HCT116 (cell line): ENCODE data around the gene DYNLRB1. TPM values are rescaled to one million over a fixed set of nuclear protein-coding genes. Genes with fewer than 3 reads are reported as not detected.

Source experiments
- ATAC-seq: fragments of 200-7000 bp; cut with Tn5 transposase; 2 replicates; pipeline ENCODE4 v1.9.1; 2020; ENCODE audit warnings: mild to moderate bottlenecking, moderate library complexity
- BruUV-seq: library from RNA; stranded (reverse); fragments of 400-500 nt; replicated peaks from 2 replicates; lab custom pipeline; 2021; lab: Mats Ljungman, UMichigan
- CTCF ChIA-PET: fragments of 300-600 bp; sonication (Branson Sonifier 250); formaldehyde crosslinking; loops from one replicate; lab custom pipeline; 2021; ENCODE audit warnings: antibody characterized with exemption; lab: Charles Lee
- POLR2A ChIA-PET: fragments of 300-600, 350-600 bp; sonication (Branson Sonifier 250); formaldehyde crosslinking; loops from one replicate; lab custom pipeline; 2021; ENCODE audit warnings: antibody characterized with exemption; lab: Charles Lee
- RAD21 ChIA-PET, 2 experiments: fragments of 300-600 bp; sonication (Branson Sonifier 250); formaldehyde crosslinking; loops; one replicate each; lab custom pipeline; 2023; ENCODE audit warnings: low total read pairs in 2 of 2; ENCODE audit not compliant: uncharacterized antibody in 2 of 2, unreplicated experiment in 2 of 2, low non-redundant PET in 1 of 2; lab: Charles Lee
- DNase-seq: peaks from one replicate; pipeline ENCODE4 v3.0.0-alpha.2; 2010; ENCODE audit warnings: low read depth, low spot score
- H2AFZ ChIP-seq: fragments of 200-600 bp; shearing (Covaris generic), sonication (generic); 2 replicates; pipeline ENCODE4 v1.6.1; 2017; ENCODE audit warnings: low read depth, mixed run types, mixed read lengths, antibody characterized with exemption, low read length; ENCODE audit not compliant: poor library complexity, severe bottlenecking
- H3K27ac ChIP-seq: 2 replicates; pipeline ENCODE4 v1.5.1; 2012; ENCODE audit warnings: low read depth, low read length
- H3K27me3 ChIP-seq: fragments of 200-600 bp; sonication (generic); 2 replicates; pipeline ENCODE4 v1.6.1; 2016; ENCODE audit warnings: mixed run types, low read length, mixed read lengths; ENCODE audit not compliant: insufficient read depth
- H3K36me3 ChIP-seq, 2 experiments: fragments of 200-500 bp in 1 of 2; fragments of 200-600 bp in 1 of 2; sonication (Bioruptor generic) in 1 of 2; sonication (generic) in 1 of 2; 2 replicates each; pipeline versions ENCODE4 v1.5.1 to v1.6.1; 2014 to 2016; ENCODE audit warnings: low read length in 2 of 2, inconsistent platforms in 1 of 2, mixed read lengths in 1 of 2, mixed run types in 1 of 2; ENCODE audit not compliant: insufficient read depth in 2 of 2, control insufficient read depth in 1 of 2
- H3K4me1 ChIP-seq, 2 experiments: fragments of 200-600 bp in 1 of 2; sonication (generic) in 1 of 2; 2 replicates each; pipeline versions ENCODE4 v1.5.1 to v1.6.1; 2012 to 2017; ENCODE audit warnings: low read length in 2 of 2, inconsistent platforms in 1 of 2, mild to moderate bottlenecking in 1 of 2, mixed read lengths in 1 of 2, mixed run types in 1 of 2, moderate library complexity in 1 of 2; ENCODE audit not compliant: insufficient read depth in 2 of 2, control insufficient read depth in 1 of 2
- H3K4me2 ChIP-seq: fragments of 200-600 bp; sonication (generic); 2 replicates; pipeline ENCODE4 v1.6.1; 2017; ENCODE audit warnings: mixed run types, low read length, mixed read lengths
- H3K4me3 ChIP-seq, 2 experiments: fragments of 200-600 bp in 1 of 2; sonication (generic) in 1 of 2; replicated peaks in 1 of 2; 2 replicates each; pipeline ENCODE4 v1.5.1; 2011 to 2016; ENCODE audit warnings: low read length in 2 of 2, control low read depth in 1 of 2, low read depth in 1 of 2, mild to moderate bottlenecking in 1 of 2, mixed read lengths in 1 of 2, mixed run types in 1 of 2
- H3K79me2 ChIP-seq: fragments of 200-600 bp; sonication (generic); 2 replicates; pipeline ENCODE4 v1.6.1; 2017; ENCODE audit warnings: mild to moderate bottlenecking, mixed run types, low read length, moderate library complexity, mixed read lengths; ENCODE audit not compliant: insufficient read depth
- H3K9ac ChIP-seq: fragments of 200-600 bp; sonication (generic); 2 replicates; pipeline ENCODE4 v1.6.1; 2016; ENCODE audit warnings: low read length, mixed read lengths
- H3K9me2 ChIP-seq: fragments of 200-600 bp; sonication (generic), shearing (Covaris generic); 2 replicates; pipeline ENCODE4 v1.6.1; 2017; ENCODE audit warnings: mixed run types, mild to moderate bottlenecking, moderate library complexity; ENCODE audit not compliant: insufficient read depth
- H3K9me3 ChIP-seq, 2 experiments: fragments of 200-500 bp in 1 of 2; fragments of 200-600 bp in 1 of 2; sonication (Bioruptor generic) in 1 of 2; sonication (generic) in 1 of 2; 2 replicates each; pipeline ENCODE4 v1.6.1; 2014 to 2017; ENCODE audit warnings: low read length in 2 of 2, mixed read lengths in 2 of 2, inconsistent platforms in 1 of 2, low read depth in 1 of 2, mild to moderate bottlenecking in 1 of 2, mixed run types in 1 of 2, moderate library complexity in 1 of 2; ENCODE audit not compliant: control insufficient read depth in 1 of 2, insufficient read depth in 1 of 2
- H4K20me1 ChIP-seq: fragments of 200-600 bp; sonication (generic), shearing (Covaris generic); 2 replicates; pipeline ENCODE4 v1.6.1; 2017; ENCODE audit warnings: mixed run types, mild to moderate bottlenecking, moderate library complexity; ENCODE audit not compliant: insufficient read depth
- CBX3 ChIP-seq: IDR thresholded peaks from 2 replicates; pipeline ENCODE4 v1.6.1; 2012; ENCODE audit warnings: low read depth
- EGR1 ChIP-seq: IDR thresholded peaks from 2 replicates; pipeline ENCODE4 v1.6.1; 2012; ENCODE audit warnings: low read depth
- ELF1 ChIP-seq: IDR thresholded peaks from 2 replicates; pipeline ENCODE4 v1.6.1; 2012; ENCODE audit warnings: low read depth, borderline replicate concordance
- EZH2phosphoT487 ChIP-seq: fragments of 200-600 bp; IDR thresholded peaks from 2 replicates; pipeline ENCODE4 v1.6.1; 2018; ENCODE audit warnings: antibody characterized with exemption, borderline replicate concordance
- JUND ChIP-seq: IDR thresholded peaks from 2 replicates; pipeline ENCODE4 v1.6.1; 2012
- POLR2A ChIP-seq: IDR thresholded peaks from 2 replicates; pipeline ENCODE4 v1.7.0; 2011; ENCODE audit warnings: borderline replicate concordance; ENCODE audit not compliant: insufficient read depth, insufficient read length; ENCODE audit errors: extremely low read depth
- SIN3A ChIP-seq: IDR thresholded peaks from 2 replicates; pipeline ENCODE4 v1.6.1; 2012; ENCODE audit warnings: low read depth
- SP1 ChIP-seq: IDR thresholded peaks from 2 replicates; pipeline ENCODE4 v1.6.1; 2012; ENCODE audit warnings: low read depth
- TCF7L2 ChIP-seq: IDR thresholded peaks from 2 replicates; pipeline ENCODE4 v1.7.0; 2011; ENCODE audit warnings: borderline replicate concordance, inconsistent platforms; ENCODE audit not compliant: insufficient read depth, insufficient read length; ENCODE audit errors: extremely low read depth
- YY1 ChIP-seq: IDR thresholded peaks from 2 replicates; pipeline ENCODE4 v1.6.1; 2011; ENCODE audit warnings: low read length, low read depth, moderate library complexity, mild to moderate bottlenecking; ENCODE audit not compliant: insufficient replicate concordance; ENCODE audit errors: extremely low read depth
- ZFX ChIP-seq: fragments of 450-650 bp; IDR thresholded peaks from 2 replicates; pipeline ENCODE4 v1.6.1; 2017
- intact Hi-C: fragments of 100-400 bp; cut with micrococcal nuclease; formaldehyde crosslinking; loops from 2 replicates; pipeline ENCODE4 v1.10.0; 2022
- total RNA-seq: library from RNA; stranded (reverse); gene quantifications from one replicate; pipeline ENCODE4 v1.2.1, GENCODE V29; 2021; ENCODE audit not compliant: unreplicated experiment
- TF ChIP-seq, protein P1 (sequence below), 3 experiments: fragments of 200-600 bp in 1 of 3; sonication (generic) in 1 of 3; IDR thresholded peaks in 2 of 3; conservative IDR thresholded peaks in 1 of 3; 2 replicates each; pipeline ENCODE4 v1.5.1; 2012 to 2017; ENCODE audit warnings: low read depth in 2 of 3, low read length in 2 of 3, antibody characterized with exemption in 1 of 3, borderline replicate concordance in 1 of 3, control low read depth in 1 of 3, mild to moderate bottlenecking in 1 of 3, mixed read lengths in 1 of 3, mixed run types in 1 of 3, moderate library complexity in 1 of 3; ENCODE audit not compliant: insufficient read depth in 1 of 3
- TF ChIP-seq, protein P2 (sequence below): IDR thresholded peaks from 2 replicates; pipeline ENCODE4 v1.6.1; 2011; ENCODE audit warnings: mild to moderate bottlenecking, low read length, moderate library complexity; ENCODE audit not compliant: insufficient replicate concordance; ENCODE audit errors: extremely low read depth
- TF ChIP-seq, protein P3 (sequence below): IDR thresholded peaks from 2 replicates; pipeline ENCODE4 v1.6.1; 2012
- TF ChIP-seq, protein P4 (sequence below): IDR thresholded peaks from 2 replicates; pipeline ENCODE4 v1.6.1; 2012

Gene DYNLRB1
- total RNA-seq, 1 experiment from 2014 or later = 106 TPM

DNA sequence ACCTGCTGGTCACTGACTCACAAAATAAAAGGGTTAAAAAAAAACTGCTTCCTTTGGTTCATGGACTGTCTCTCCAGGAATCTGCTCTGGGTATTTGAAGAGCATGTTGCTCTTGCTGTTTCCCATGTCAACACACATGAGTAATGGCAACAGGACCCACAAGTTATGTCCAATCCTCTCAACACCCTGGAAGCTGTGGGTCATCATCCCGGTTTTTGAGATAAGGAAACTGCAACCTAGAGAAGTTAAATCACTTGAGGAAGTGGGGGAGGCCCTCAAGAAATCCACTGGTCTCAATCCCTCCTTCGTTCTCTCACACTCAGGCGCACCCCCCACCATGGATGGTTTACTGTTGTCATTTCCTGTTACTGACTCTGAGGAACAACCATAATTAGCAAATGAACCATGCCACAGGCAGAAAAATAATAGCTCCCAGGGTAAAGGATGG, 54.7 kb downstream of the DYNLRB1 start:
- Histone ChIP-seq H4K20me1 (no peaks in the 10 kb centered on the region), H3K4me2 (no peak overlapping the region), H3K9ac (no peak overlapping the region), H3K27me3 (no peaks in the 10 kb centered on the region), H3K27ac (no peak overlapping the region), H3K4me1 (no peaks in the 10 kb centered on the region), H3K9me3 (no peaks in the 10 kb centered on the region), H3K79me2 (no peaks in the 10 kb centered on the region), H3K9me2 (no peaks in the 10 kb centered on the region), H3K4me3 (no peak overlapping the region), H3K36me3 (0 out of 4 replicates have a peak, but pooled peaks cover 2 to 4% of the 10 kb centered on the region in 2 experiments), H2AFZ (no peak overlapping the region)
- ChIA-PET CTCF (no interaction called here), POLR2A (no interaction called here), RAD21 (no interaction called here)
- BruUV-seq = no TSS peak
- intact Hi-C loops = no loop called here
- TF ChIP-seq YY1 = no peak
- TF ChIP-seq, protein P1, sequence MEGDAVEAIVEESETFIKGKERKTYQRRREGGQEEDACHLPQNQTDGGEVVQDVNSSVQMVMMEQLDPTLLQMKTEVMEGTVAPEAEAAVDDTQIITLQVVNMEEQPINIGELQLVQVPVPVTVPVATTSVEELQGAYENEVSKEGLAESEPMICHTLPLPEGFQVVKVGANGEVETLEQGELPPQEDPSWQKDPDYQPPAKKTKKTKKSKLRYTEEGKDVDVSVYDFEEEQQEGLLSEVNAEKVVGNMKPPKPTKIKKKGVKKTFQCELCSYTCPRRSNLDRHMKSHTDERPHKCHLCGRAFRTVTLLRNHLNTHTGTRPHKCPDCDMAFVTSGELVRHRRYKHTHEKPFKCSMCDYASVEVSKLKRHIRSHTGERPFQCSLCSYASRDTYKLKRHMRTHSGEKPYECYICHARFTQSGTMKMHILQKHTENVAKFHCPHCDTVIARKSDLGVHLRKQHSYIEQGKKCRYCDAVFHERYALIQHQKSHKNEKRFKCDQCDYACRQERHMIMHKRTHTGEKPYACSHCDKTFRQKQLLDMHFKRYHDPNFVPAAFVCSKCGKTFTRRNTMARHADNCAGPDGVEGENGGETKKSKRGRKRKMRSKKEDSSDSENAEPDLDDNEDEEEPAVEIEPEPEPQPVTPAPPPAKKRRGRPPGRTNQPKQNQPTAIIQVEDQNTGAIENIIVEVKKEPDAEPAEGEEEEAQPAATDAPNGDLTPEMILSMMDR (IDR thresholded peaks at IDR 0.05 in 2 of 3, conservative IDR thresholded peaks at IDR 0.05 in 1 of 3; ENCODE audit: borderline replicate concordance in 1 of 3, insufficient read depth in 1 of 3, low read depth in 2 of 3, low read length in 2 of 3) = no peak
- no peak for TF ChIP-seq SP1
- TF ChIP-seq ELF1 = no peak
- TF ChIP-seq CBX3 = no peak
- TF ChIP-seq ZFX = no peak
- no peak for TF ChIP-seq EZH2phosphoT487
- TF ChIP-seq, protein P2, sequence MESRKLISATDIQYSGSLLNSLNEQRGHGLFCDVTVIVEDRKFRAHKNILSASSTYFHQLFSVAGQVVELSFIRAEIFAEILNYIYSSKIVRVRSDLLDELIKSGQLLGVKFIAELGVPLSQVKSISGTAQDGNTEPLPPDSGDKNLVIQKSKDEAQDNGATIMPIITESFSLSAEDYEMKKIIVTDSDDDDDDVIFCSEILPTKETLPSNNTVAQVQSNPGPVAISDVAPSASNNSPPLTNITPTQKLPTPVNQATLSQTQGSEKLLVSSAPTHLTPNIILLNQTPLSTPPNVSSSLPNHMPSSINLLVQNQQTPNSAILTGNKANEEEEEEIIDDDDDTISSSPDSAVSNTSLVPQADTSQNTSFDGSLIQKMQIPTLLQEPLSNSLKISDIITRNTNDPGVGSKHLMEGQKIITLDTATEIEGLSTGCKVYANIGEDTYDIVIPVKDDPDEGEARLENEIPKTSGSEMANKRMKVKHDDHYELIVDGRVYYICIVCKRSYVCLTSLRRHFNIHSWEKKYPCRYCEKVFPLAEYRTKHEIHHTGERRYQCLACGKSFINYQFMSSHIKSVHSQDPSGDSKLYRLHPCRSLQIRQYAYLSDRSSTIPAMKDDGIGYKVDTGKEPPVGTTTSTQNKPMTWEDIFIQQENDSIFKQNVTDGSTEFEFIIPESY = no peak
- no peak for TF ChIP-seq POLR2A
- TF ChIP-seq, protein P3, sequence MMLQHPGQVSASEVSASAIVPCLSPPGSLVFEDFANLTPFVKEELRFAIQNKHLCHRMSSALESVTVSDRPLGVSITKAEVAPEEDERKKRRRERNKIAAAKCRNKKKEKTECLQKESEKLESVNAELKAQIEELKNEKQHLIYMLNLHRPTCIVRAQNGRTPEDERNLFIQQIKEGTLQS = no peak
- TF ChIP-seq, protein P4, sequence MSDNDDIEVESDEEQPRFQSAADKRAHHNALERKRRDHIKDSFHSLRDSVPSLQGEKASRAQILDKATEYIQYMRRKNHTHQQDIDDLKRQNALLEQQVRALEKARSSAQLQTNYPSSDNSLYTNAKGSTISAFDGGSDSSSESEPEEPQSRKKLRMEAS = no peak
- no peak for TF ChIP-seq TCF7L2
- no peak for TF ChIP-seq EGR1
- no peak for TF ChIP-seq JUND
- TF ChIP-seq SIN3A = no peak
- no peak for DNase-seq
- no peak for ATAC-seq
